Measurements from ENCODE around the gene EDAR. TPM values are rescaled to one million over a fixed set of nuclear protein-coding genes. Genes with fewer than 3 reads are reported as not detected.

EDAR gene
- total and polyA plus RNA-seq, 4 donors: not detected

Other genes starting within 250 kb of the EDAR start
- 1 to 10 TPM; 2.4 to 3.2 TPM for gene CCDC138, start 202.4 kb downstream of the EDAR start, total RNA-seq
- gene CCDC138, start 202.4 kb downstream of the EDAR start, polyA plus RNA-seq: 1 to 10 TPM in 1 of 2 donors, under 1 TPM in 1; 0.25 to 1.1 TPM
- 10 to 100 TPM; 22.8 to 24.4 TPM for gene SH3RF3, start 140.0 kb upstream of the EDAR start, total RNA-seq
- 10 to 100 TPM in 1 of 2 donors, 1 to 10 TPM in 1; 3.1 to 13.1 TPM for gene SH3RF3, start 140.0 kb upstream of the EDAR start, polyA plus RNA-seq